ENCODE data around the gene SORCS2. TPM values are rescaled to one million over a fixed set of nuclear protein-coding genes. Genes with fewer than 3 reads are reported as not detected.

The SORCS2 gene
- total and polyA plus RNA-seq, 4 donors = 2.2 to 7.7 (median 2.5) TPM

DNA sequence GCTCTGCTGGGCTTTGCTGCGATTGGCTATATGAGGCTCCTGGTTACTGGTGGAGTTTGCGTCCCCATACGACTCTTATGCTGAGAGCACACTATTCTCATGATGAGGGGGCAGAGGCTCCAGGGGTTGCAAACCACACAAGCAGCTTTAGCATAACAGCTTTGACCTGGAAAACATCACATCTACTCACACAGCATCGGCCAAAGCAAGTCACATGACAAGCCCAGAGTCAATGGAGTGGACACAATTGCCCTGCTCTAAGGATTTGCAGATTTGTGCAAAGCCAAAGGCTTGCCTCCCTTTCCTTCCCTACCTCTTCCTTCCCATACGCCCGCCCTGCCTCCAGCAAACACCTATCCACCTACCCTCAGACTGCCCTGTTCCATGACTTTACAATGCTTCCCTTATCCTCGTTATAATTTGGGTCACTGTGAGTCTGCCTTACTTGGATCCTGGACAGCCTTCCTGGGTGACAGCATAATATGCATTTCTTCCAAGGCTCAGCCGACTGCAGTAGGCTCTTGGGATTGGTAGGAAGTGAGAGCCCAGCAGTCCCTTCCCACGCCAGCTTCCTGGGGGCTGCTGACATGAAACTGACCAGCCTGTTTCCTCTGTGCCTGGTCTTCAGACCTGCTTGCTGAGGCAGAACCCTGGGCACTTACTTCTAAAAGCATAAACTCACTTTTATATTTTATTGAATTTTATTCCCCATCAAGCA lies 450.6 kb downstream of the SORCS2 start:
- H3K4me3 ChIP-seq = no peak overlapping the region
- no peaks in the 10 kb centered on the region for H3K36me3 ChIP-seq (ENCODE audit: control insufficient read depth in 4 of 4, insufficient read depth in 4 of 4, low read length in 4 of 4)
- ATAC-seq (ENCODE audit: insufficient read depth, low FRiP score) (no peak), DNase-seq (no peak)
- H3K9me3 ChIP-seq (ENCODE audit: control insufficient read depth in 4 of 4, insufficient read depth in 3 of 4, low read length in 3 of 4) = peaks cover 0 to 12% (median 0%) of the 10 kb centered on the region in 4 donors
- H3K9ac ChIP-seq (ENCODE audit: insufficient read depth in 1 of 2, low read length in 2 of 2) = no peak overlapping the region
- no peak overlapping the region for H3K27ac ChIP-seq (ENCODE audit: low read depth in 1 of 2, low read length in 1 of 2)
- peaks cover 0 to 6% (median 0%) of the 10 kb centered on the region in 3 donors for H3K27me3 ChIP-seq (ENCODE audit: control insufficient read depth in 3 of 3, insufficient read depth in 3 of 3, low read length in 2 of 3)
- no peaks in the 10 kb centered on the region for H3K4me1 ChIP-seq (ENCODE audit: control insufficient read depth in 5 of 5, insufficient read depth in 5 of 5, low read length in 5 of 5)
- TF ChIP-seq CTCF (IDR thresholded peaks at IDR 0.05; ENCODE audit: control extremely low read depth, extremely low read depth) = no peak
- WGBS, 2 donors = 61 to 67% methylated on average over 9 of the region's 9 CpGs

- no peak for DNase-seq
- Histone ChIP-seq H3K9ac (ENCODE audit: insufficient read depth in 1 of 2, low read length in 2 of 2) (no peak overlapping the region), H3K36me3 (ENCODE audit: control insufficient read depth in 4 of 4, insufficient read depth in 4 of 4, low read length in 4 of 4) (no peaks in the 10 kb centered on the region), H3K27ac (ENCODE audit: low read depth in 1 of 2, low read length in 1 of 2) (no peak overlapping the region), H3K9me3 (ENCODE audit: control insufficient read depth in 4 of 4, insufficient read depth in 3 of 4, low read length in 3 of 4) (peaks cover 0 to 12% (median 0%) of the 10 kb centered on the region in 4 donors), H3K4me3 (no peak overlapping the region), H3K27me3 (ENCODE audit: control insufficient read depth in 3 of 3, insufficient read depth in 3 of 3, low read length in 2 of 3) (peaks cover 0 to 1% (median 0%) of the 10 kb centered on the region in 3 donors), H3K4me1 (ENCODE audit: control insufficient read depth in 5 of 5, insufficient read depth in 5 of 5, low read length in 5 of 5) (peaks cover 0 to 4% (median 0%) of the 10 kb centered on the region in 5 donors)
- ATAC-seq (ENCODE audit: insufficient read depth, low FRiP score) = no peak
- TF ChIP-seq CTCF (IDR thresholded peaks at IDR 0.05; ENCODE audit: control extremely low read depth, extremely low read depth) = no peak
- 91 to 94% methylated on average over 1 of the region's 1 CpG for WGBS, 2 donors
These were observed 452.8 kb downstream of the SORCS2 start for GRCh38 chr4:7645158-7645557.

DNA sequence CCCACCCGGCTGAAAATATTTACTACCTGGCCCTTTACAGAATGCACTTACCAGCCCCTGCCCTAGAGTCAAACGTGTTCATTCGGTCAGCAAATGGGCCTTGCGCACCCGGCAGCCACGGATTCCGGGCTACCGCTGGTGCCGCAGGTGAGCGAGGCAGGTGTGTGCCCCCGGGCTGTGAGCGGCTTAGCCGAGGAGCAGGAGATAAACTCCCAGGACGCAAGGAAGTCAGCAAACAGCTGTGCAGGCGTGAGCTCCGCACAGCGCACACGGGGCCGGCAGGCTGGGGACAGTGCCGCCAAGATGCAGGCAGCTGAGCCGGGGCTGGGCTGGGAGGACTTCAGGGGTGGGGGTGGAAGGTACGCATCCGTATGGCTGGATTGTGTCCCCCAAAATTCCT lies 453.6 kb downstream of the SORCS2 start:
- Histone ChIP-seq H3K36me3 (ENCODE audit: control insufficient read depth in 4 of 4, insufficient read depth in 4 of 4, low read length in 4 of 4) (no peaks in the 10 kb centered on the region), H3K9me3 (ENCODE audit: control insufficient read depth in 4 of 4, insufficient read depth in 3 of 4, low read length in 3 of 4) (peaks cover 0 to 12% (median 0%) of the 10 kb centered on the region in 4 donors), H3K27me3 (ENCODE audit: control insufficient read depth in 3 of 3, insufficient read depth in 3 of 3, low read length in 2 of 3) (no peaks in the 10 kb centered on the region), H3K27ac (ENCODE audit: low read depth in 1 of 2, low read length in 1 of 2) (no peak overlapping the region), H3K9ac (ENCODE audit: insufficient read depth in 1 of 2, low read length in 2 of 2) (no peak overlapping the region), H3K4me3 (no peak overlapping the region), H3K4me1 (ENCODE audit: control insufficient read depth in 5 of 5, insufficient read depth in 5 of 5, low read length in 5 of 5) (peaks cover 0 to 4% (median 0%) of the 10 kb centered on the region in 5 donors)
- WGBS, 2 donors = 88 to 92% methylated on average over 23 of the region's 23 CpGs
- DNase-seq (no peak), ATAC-seq (ENCODE audit: insufficient read depth, low FRiP score) (no peak)
- no peak for TF ChIP-seq CTCF (IDR thresholded peaks at IDR 0.05; ENCODE audit: control extremely low read depth, extremely low read depth)
